Esophagus muscularis mucosa (tissue), 4 donors: ENCODE measurements around the gene CD72.

ENCODE experiments used
- CTCF ChIP-seq, 3 experiments: fragments of 200-600 bp in 2 of 3; fragments of 450-650 bp in 1 of 3; sonication (generic) in 2 of 3; IDR thresholded peaks; one replicate each; pipeline ENCODE4 v1.5.1; 2017 to 2019; ENCODE audit warnings: antibody characterized with exemption in 3 of 3, mild to moderate bottlenecking in 2 of 3, moderate library complexity in 1 of 3
- EP300 ChIP-seq: sonication (generic); formaldehyde crosslinking; IDR thresholded peaks from one replicate; pipeline ENCODE4 v1.6.1; 2017; ENCODE audit warnings: antibody characterized with exemption
- POLR2A ChIP-seq: fragments of 450-650 bp; IDR thresholded peaks from one replicate; pipeline ENCODE4 v1.6.1; 2017; ENCODE audit warnings: antibody characterized with exemption, moderate library complexity, mild to moderate bottlenecking, low read depth
- POLR2AphosphoS5 ChIP-seq, 2 donors: sonication (generic); formaldehyde crosslinking; IDR thresholded peaks; one replicate each; pipeline ENCODE4 v1.6.1; 2017; ENCODE audit warnings: antibody characterized with exemption in 2 of 2

- TF ChIP-seq CTCF (IDR thresholded peaks at IDR 0.05), result no peak
- TF ChIP-seq POLR2A, result no peak
- no peak for TF ChIP-seq POLR2AphosphoS5 (IDR thresholded peaks at IDR 0.05)
- TF ChIP-seq EP300, result no peak
Measured at GRCh38 chr9:35636135-35636876, 18.1 kb upstream of the CD72 start.
